ENCODE data around the gene JAZF1. TPM values are rescaled to one million over a fixed set of nuclear protein-coding genes. Genes with fewer than 3 reads are reported as not detected.

JAZF1 gene
- total and polyA plus RNA-seq, 7 donors: 2.3 to 10.6 (median 5.3) TPM

GRCh38 chr7:27910326-27910725 lies 270.3 kb downstream of the JAZF1 start:
- TF ChIP-seq CTCF (IDR thresholded peaks at IDR 0.05): no peak
- no peak for DNase-seq
- Histone ChIP-seq H3K4me3 (no peak overlapping the region), H3K27ac (no peak overlapping the region), H3K9me3 (no peaks in the 10 kb centered on the region), H3K36me3 (ENCODE audit: insufficient read depth in 1 of 2, low read depth in 1 of 2) (no peaks in the 10 kb centered on the region), H3K27me3 (ENCODE audit: insufficient read depth in 3 of 3, low read length in 2 of 3) (no peaks in the 10 kb centered on the region), H3K4me1 (no peaks in the 10 kb centered on the region)
- ATAC-seq: no peak
- 85 to 87% (median 85%) methylated on average over 3 of the region's 3 CpGs for WGBS, 3 donors
- intact Hi-C loops (cut with DNase I): loop anchor here in 1 of 2 donors (5.0 kb wide), 1 partner anchor 118 kb away; no protein-coding TSS in a partner anchor

- no peak for DNase-seq
- intact Hi-C loops (cut with DNase I): no loop called here
- H3K4me3 ChIP-seq: no peak overlapping the region
- 96 to 99% (median 97%) methylated on average over 4 of the region's 4 CpGs for WGBS, 3 donors
- H3K4me1 ChIP-seq: no peaks in the 10 kb centered on the region
- TF ChIP-seq CTCF (IDR thresholded peaks at IDR 0.05): no peak
- H3K9me3 ChIP-seq: no peaks in the 10 kb centered on the region
- H3K36me3 ChIP-seq (ENCODE audit: insufficient read depth in 1 of 2, low read depth in 1 of 2): no peaks in the 10 kb centered on the region
- H3K27ac ChIP-seq: no peak overlapping the region
- ATAC-seq: no peak
- H3K27me3 ChIP-seq (ENCODE audit: insufficient read depth in 3 of 3, low read length in 2 of 3): no peaks in the 10 kb centered on the region
These were observed 271.9 kb downstream of the JAZF1 start for GRCh38 chr7:27908534-27909165.

GRCh38 chr7:27906385-27907091 lies 274.1 kb downstream of the JAZF1 start:
- Histone ChIP-seq H3K9me3 (no peaks in the 10 kb centered on the region), H3K27ac (no peak overlapping the region), H3K27me3 (ENCODE audit: insufficient read depth in 3 of 3, low read length in 2 of 3) (no peaks in the 10 kb centered on the region), H3K4me1 (no peaks in the 10 kb centered on the region), H3K4me3 (no peak overlapping the region), H3K36me3 (ENCODE audit: insufficient read depth in 1 of 2, low read depth in 1 of 2) (no peaks in the 10 kb centered on the region)
- TF ChIP-seq CTCF (IDR thresholded peaks at IDR 0.05): no peak
- no peak for DNase-seq
- WGBS, 3 donors: 82 to 90% (median 90%) methylated on average over 4 of the region's 4 CpGs
- ATAC-seq: no peak
- intact Hi-C loops (cut with DNase I): no loop called here

- Histone ChIP-seq H3K36me3 (ENCODE audit: insufficient read depth in 1 of 2, low read depth in 1 of 2) (no peaks in the 10 kb centered on the region), H3K27me3 (ENCODE audit: insufficient read depth in 3 of 3, low read length in 2 of 3) (no peaks in the 10 kb centered on the region), H3K9me3 (no peaks in the 10 kb centered on the region), H3K27ac (no peak overlapping the region), H3K4me1 (no peaks in the 10 kb centered on the region), H3K4me3 (no peak overlapping the region)
- intact Hi-C loops (cut with DNase I): no loop called here
- DNase-seq (no peak), ATAC-seq (no peak)
- TF ChIP-seq CTCF (IDR thresholded peaks at IDR 0.05): no peak
- WGBS, 3 donors: 74 to 79% (median 75%) methylated on average over 4 of the region's 4 CpGs
These were observed 274.6 kb downstream of the JAZF1 start for GRCh38 chr7:27905951-27906350.

All from psoas muscle (tissue), 8 donors.